Hepatocyte (in vitro differentiated cells): ENCODE results near the gene KCNK13.

Experiments used
- EZH2 ChIP-seq: fragments of 200-600 bp; sonication (generic); IDR thresholded peaks from 2 replicates; pipeline ENCODE4 v1.6.1; 2016; ENCODE audit warnings: antibody characterized with exemption, mild to moderate bottlenecking, borderline replicate concordance
- TF ChIP-seq, protein P1 (sequence below): fragments of 200-600 bp; sonication (generic); IDR thresholded peaks from 2 replicates; pipeline ENCODE4 v1.5.1; 2016; ENCODE audit warnings: antibody characterized with exemption, mild to moderate bottlenecking; ENCODE audit not compliant: poor library complexity

DNA sequence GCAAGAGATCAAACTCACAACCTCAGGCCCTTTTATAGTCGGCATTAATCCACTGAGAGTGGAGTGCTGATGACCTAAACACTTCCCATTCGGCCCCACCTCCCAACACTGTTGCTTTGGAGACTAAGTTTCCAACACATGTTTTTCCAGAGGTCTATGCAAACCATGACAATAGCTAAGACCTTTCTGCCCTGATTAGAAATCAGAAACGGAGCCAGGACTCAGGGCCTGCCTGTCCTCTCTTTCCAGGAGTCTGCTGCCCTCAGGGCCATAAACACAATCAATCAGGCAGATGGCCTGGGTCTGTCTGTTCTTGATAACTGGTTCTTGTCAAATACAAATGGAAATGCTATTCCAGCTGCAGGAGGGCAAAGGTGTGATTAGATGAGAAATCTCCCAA lies 97.4 kb downstream of the KCNK13 start:
- TF ChIP-seq, protein P1, sequence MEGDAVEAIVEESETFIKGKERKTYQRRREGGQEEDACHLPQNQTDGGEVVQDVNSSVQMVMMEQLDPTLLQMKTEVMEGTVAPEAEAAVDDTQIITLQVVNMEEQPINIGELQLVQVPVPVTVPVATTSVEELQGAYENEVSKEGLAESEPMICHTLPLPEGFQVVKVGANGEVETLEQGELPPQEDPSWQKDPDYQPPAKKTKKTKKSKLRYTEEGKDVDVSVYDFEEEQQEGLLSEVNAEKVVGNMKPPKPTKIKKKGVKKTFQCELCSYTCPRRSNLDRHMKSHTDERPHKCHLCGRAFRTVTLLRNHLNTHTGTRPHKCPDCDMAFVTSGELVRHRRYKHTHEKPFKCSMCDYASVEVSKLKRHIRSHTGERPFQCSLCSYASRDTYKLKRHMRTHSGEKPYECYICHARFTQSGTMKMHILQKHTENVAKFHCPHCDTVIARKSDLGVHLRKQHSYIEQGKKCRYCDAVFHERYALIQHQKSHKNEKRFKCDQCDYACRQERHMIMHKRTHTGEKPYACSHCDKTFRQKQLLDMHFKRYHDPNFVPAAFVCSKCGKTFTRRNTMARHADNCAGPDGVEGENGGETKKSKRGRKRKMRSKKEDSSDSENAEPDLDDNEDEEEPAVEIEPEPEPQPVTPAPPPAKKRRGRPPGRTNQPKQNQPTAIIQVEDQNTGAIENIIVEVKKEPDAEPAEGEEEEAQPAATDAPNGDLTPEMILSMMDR: no peak
- no peak for TF ChIP-seq EZH2
